Transverse colon (tissue), 4 donors: ENCODE measurements around the gene CCDC7. TPM values are rescaled to one million over a fixed set of nuclear protein-coding genes. Genes with fewer than 3 reads are reported as not detected.
A peak's percentile ranks its signal among the peaks of the same experiment; 100 is the strongest.
"Not testable (repeated sequence)": the region's sequence is repeated elsewhere in the genome, so short reads cannot be mapped to it uniquely, and the experiment has no call there.

Experiments used
- DNase-seq: peaks from one replicate; pipeline ENCODE4 v3.0.0-alpha.2; 2019
- H3K27ac ChIP-seq, 4 donors: fragments of 200-600 bp; sonication (generic); 2 replicates each; pipeline ENCODE4 v1.5.1; 2016 to 2018; ENCODE audit warnings: inconsistent platforms in 4 of 4
- H3K27me3 ChIP-seq: fragments of 200-600 bp; sonication (generic); 2 replicates; pipeline ENCODE4 v1.5.1; 2017; ENCODE audit warnings: inconsistent platforms
- H3K36me3 ChIP-seq, 4 donors: fragments of 200-600 bp; sonication (generic); 2 replicates each; pipeline ENCODE4 v1.5.1; 2017 to 2019; ENCODE audit warnings: inconsistent platforms in 4 of 4
- H3K4me1 ChIP-seq, 4 donors: fragments of 200-600 bp; sonication (generic); 2 replicates each; pipeline ENCODE4 v1.5.1; 2017 to 2020; ENCODE audit warnings: inconsistent platforms in 4 of 4
- H3K4me3 ChIP-seq, 4 donors: fragments of 200-600 bp; sonication (generic); 1 replicate in 1 of 4; 2 replicates in 3 of 4; pipeline versions ENCODE4 v1.5.1 to v1.6.1; 2017 to 2019; ENCODE audit warnings: inconsistent platforms in 4 of 4
- H3K9me3 ChIP-seq, 2 donors: fragments of 200-600 bp; sonication (generic); 2 replicates each; pipeline ENCODE4 v1.5.1; 2017 to 2019; ENCODE audit warnings: inconsistent platforms in 2 of 2
- CTCF ChIP-seq, 5 experiments: fragments of 200-600 bp in 3 of 5; fragments of 450-650 bp in 2 of 5; sonication (generic) in 3 of 5; IDR thresholded peaks; 1 replicate in 2 of 5; 2 replicates in 3 of 5; pipeline ENCODE4 v1.5.1; 2016 to 2017; ENCODE audit warnings: antibody characterized with exemption in 5 of 5, inconsistent platforms in 3 of 5, mild to moderate bottlenecking in 2 of 5, moderate library complexity in 1 of 5
- EP300 ChIP-seq: sonication (generic); formaldehyde crosslinking; IDR thresholded peaks from one replicate; pipeline ENCODE4 v1.6.1; 2017; ENCODE audit warnings: antibody characterized with exemption, low read depth
- POLR2A ChIP-seq: fragments of 450-650 bp; IDR thresholded peaks from one replicate; pipeline ENCODE4 v1.6.1; 2016; ENCODE audit warnings: antibody characterized with exemption, mild to moderate bottlenecking, moderate library complexity
- POLR2AphosphoS5 ChIP-seq, 3 donors: sonication (generic); formaldehyde crosslinking; IDR thresholded peaks; one replicate each; pipeline ENCODE4 v1.6.1; 2016; ENCODE audit warnings: antibody characterized with exemption in 3 of 3
- WGBS, 2 donors: methylation state at CpG; one replicate each; pipeline ENCODE4 v1.1.5; 2018; ENCODE audit warnings: low coverage in 1 of 2; 5-methylcytosine and 5-hydroxymethylcytosine counted together
- in situ Hi-C, 4 donors: fragments of 200-750 bp; cut with MboI; loops; one replicate each; pipeline versions ENCODE4 v1.15.0 to v1.15.1; 2017; ENCODE audit warnings: low sequenced_read_pairs in 3 of 4, low pct_ligation_motif_present in 1 of 4, low pct_unique_long_range_greater_than_20kb in 1 of 4
- intact Hi-C: fragments of 100-400 bp; cut with DNase I; formaldehyde crosslinking; loops from one replicate; pipeline ENCODE4 v1.15.1; 2023; ENCODE audit warnings: low total_unique reads
- total RNA-seq, 4 donors: library from RNA; depleted of rRNA; stranded (reverse); fragments of >200 nt; gene quantifications; one replicate each; pipeline ENCODE4 v1.1.0, GENCODE V29; 2016

Gene CCDC7
- total RNA-seq = 10 to 100 TPM in 3 of 4 donors, 1 to 10 TPM in 1; 4.8 to 17.6 (median 13.3) TPM

- Histone ChIP-seq H3K27ac (peak within 1 kb of the TSS; percentile 94 to 99 (median 97)), H3K27me3 (no peaks in the 10 kb centered on the region), H3K9me3 (no peaks in the 10 kb centered on the region), H3K4me3 (peak within 1 kb of the TSS; percentile 32 to 80 (median 66)), H3K36me3 (no peaks in the 10 kb centered on the region), H3K4me1 (peaks cover 3 to 13% (median 9%) of the 10 kb centered on the region in 4 donors)
- intact Hi-C loops = loop anchor here (10.0 kb wide), 1 partner anchor 61 kb away; no protein-coding TSS in a partner anchor
- peak; percentile 88 for DNase-seq
- TF ChIP-seq POLR2AphosphoS5 (IDR thresholded peaks at IDR 0.05) (peak; percentile 58 to 90 (median 80)), CTCF (IDR thresholded peaks at IDR 0.05) (peak in 4 of 5 experiments; percentile 40 to 66 (median 50)), POLR2A (peak; percentile 86), EP300 (no peak)
- in situ Hi-C loops = loop anchor here in 2 of 4 donors (5.0 to 10.0 kb wide), 2 partner anchors 61 to 69 kb away; no protein-coding TSS in a partner anchor
- 0 to 1% methylated on average over 4 to 41 of the region's 53 CpGs for WGBS, 2 donors
These were observed at the start of gene CCDC7 for GRCh38 chr10:32445740-32446535. Gene CCDC7 (plus strand): TSS chr10:32446140. CDS start chr10:32451643, 5,503 bp downstream.

- H3K27me3 ChIP-seq, H3K36me3 ChIP-seq, DNase-seq, in situ Hi-C loops, H3K27ac ChIP-seq, H3K4me1 ChIP-seq, intact Hi-C loops, H3K9me3 ChIP-seq, H3K4me3 ChIP-seq: not testable (repeated sequence)
- WGBS, 2 donors = 89 to 100% methylated on average over 3 of the region's 3 CpGs
These were observed 48.8 kb upstream of the CCDC7 start for GRCh38 chr10:32397163-32397562.

GRCh38 chr10:32399720-32400119 is 46.2 kb upstream of the CCDC7 start:
- H3K27ac ChIP-seq, H3K4me3 ChIP-seq, in situ Hi-C loops, H3K36me3 ChIP-seq, H3K4me1 ChIP-seq, intact Hi-C loops, H3K27me3 ChIP-seq, H3K9me3 ChIP-seq, DNase-seq: not testable (repeated sequence)
- 70 to 81% methylated on average over 2 to 3 of the region's 3 CpGs for WGBS, 2 donors

GRCh38 chr10:32400961-32401360 is 45.0 kb upstream of the CCDC7 start:
- TF ChIP-seq CTCF (IDR thresholded peaks at IDR 0.05) = no peak
- TF ChIP-seq EP300 = no peak
- TF ChIP-seq POLR2A = no peak
- no peak for TF ChIP-seq POLR2AphosphoS5 (IDR thresholded peaks at IDR 0.05)
- H3K27me3 ChIP-seq = no peaks in the 10 kb centered on the region
- in situ Hi-C loops (no loop called here), intact Hi-C loops (no loop called here)
- H3K36me3 ChIP-seq = no peaks in the 10 kb centered on the region
- no peaks in the 10 kb centered on the region for H3K4me1 ChIP-seq
- no peak overlapping the region for H3K27ac ChIP-seq
- no peaks in the 10 kb centered on the region for H3K9me3 ChIP-seq
- DNase-seq = no peak
- no peak overlapping the region for H3K4me3 ChIP-seq

GRCh38 chr10:32402499-32402898 is 43.4 kb upstream of the CCDC7 start:
- H3K4me1 ChIP-seq = no peaks in the 10 kb centered on the region
- in situ Hi-C loops = no loop called here
- no peaks in the 10 kb centered on the region for H3K9me3 ChIP-seq
- 65 to 78% methylated on average over 4 of the region's 4 CpGs for WGBS, 2 donors
- intact Hi-C loops = no loop called here
- no peaks in the 10 kb centered on the region for H3K36me3 ChIP-seq
- H3K27ac ChIP-seq = no peak overlapping the region
- TF ChIP-seq POLR2AphosphoS5 (IDR thresholded peaks at IDR 0.05) = no peak
- H3K4me3 ChIP-seq = no peak overlapping the region
- DNase-seq = no peak
- no peaks in the 10 kb centered on the region for H3K27me3 ChIP-seq
